HepG2 (cell line): ENCODE data around the gene PKP3. TPM values are rescaled to one million over a fixed set of nuclear protein-coding genes. Genes with fewer than 3 reads are reported as not detected.

Experiments used
- ARNT2 ChIP-seq: sonication (generic); formaldehyde crosslinking; IDR thresholded peaks from 2 replicates; pipeline ENCODE4 v1.8.0; 2022; ENCODE audit warnings: mild to moderate bottlenecking, low read depth, missing genetic modification reagents, moderate library complexity
- E2F1 ChIP-seq: sonication (generic); formaldehyde crosslinking; IDR thresholded peaks from 2 replicates; pipeline ENCODE4 v1.5.0; 2020; ENCODE audit warnings: missing genetic modification reagents
- HIC2 ChIP-seq: sonication (generic); formaldehyde crosslinking; IDR thresholded peaks from 2 replicates; pipeline ENCODE4 v1.9.0; 2022; ENCODE audit warnings: low read depth, missing genetic modification reagents
- NFKBIZ ChIP-seq: IDR thresholded peaks from 2 replicates; pipeline ENCODE4 v1.6.1; 2018; ENCODE audit warnings: missing genetic modification reagents, missing compliant biosample characterization
- NR2F2 ChIP-seq: IDR thresholded peaks from 2 replicates; pipeline ENCODE4 v1.6.1; 2012; ENCODE audit warnings: low read depth, inconsistent platforms, borderline replicate concordance
- RBM39 ChIP-seq: fragments of 200-400 bp; formaldehyde crosslinking; IDR thresholded peaks from one replicate; pipeline ENCODE4 v1.6.1; 2018; ENCODE audit warnings: antibody characterized with exemption, mild to moderate bottlenecking, low read depth, low read length; ENCODE audit not compliant: poor library complexity, severe bottlenecking
- SCMH1 ChIP-seq: sonication (generic); formaldehyde crosslinking; IDR thresholded peaks from 2 replicates; pipeline ENCODE4 v1.9.0; 2021; ENCODE audit warnings: missing genetic modification reagents, mild to moderate bottlenecking, borderline replicate concordance
- ZNF17 ChIP-seq: sonication (generic); formaldehyde crosslinking; IDR thresholded peaks from 2 replicates; pipeline ENCODE4 v1.5.0; 2020; ENCODE audit warnings: mild to moderate bottlenecking, missing genetic modification reagents
- ZNF264 ChIP-seq: sonication (generic); formaldehyde crosslinking; IDR thresholded peaks from 2 replicates; pipeline ENCODE4 v1.4.0; 2020; ENCODE audit warnings: missing genetic modification reagents
- ZNF317 ChIP-seq: sonication (generic); formaldehyde crosslinking; IDR thresholded peaks from 2 replicates; pipeline ENCODE4 v1.5.0; 2020; ENCODE audit warnings: mild to moderate bottlenecking, missing genetic modification reagents
- ZNF318 ChIP-seq: sonication (generic); formaldehyde crosslinking; IDR thresholded peaks from 2 replicates; pipeline ENCODE4 v1.4.0; 2020; ENCODE audit warnings: mild to moderate bottlenecking, missing genetic modification reagents
- ZNF333 ChIP-seq: sonication (generic); formaldehyde crosslinking; IDR thresholded peaks from 2 replicates; pipeline ENCODE4 v1.4.0; 2020; ENCODE audit warnings: mild to moderate bottlenecking, missing genetic modification reagents, borderline replicate concordance
- ZNF451 ChIP-seq: sonication (generic); formaldehyde crosslinking; IDR thresholded peaks from 2 replicates; pipeline ENCODE4 v1.5.0; 2020; ENCODE audit warnings: mild to moderate bottlenecking, missing genetic modification reagents
- ZNF605 ChIP-seq: sonication (generic); formaldehyde crosslinking; IDR thresholded peaks from 2 replicates; pipeline ENCODE4 v1.8.0; 2022; ENCODE audit warnings: mild to moderate bottlenecking, missing genetic modification reagents
- polyA plus RNA-seq, 8 experiments: library from polyadenylated mRNA; depleted of rRNA in 3 of 8; stranded (reverse) in 7 of 8; unstranded in 1 of 8; fragments of >200 nt; fragmentation: Illumina TruSeq in 4 of 8; extraction: Trizol in 4 of 8; gene quantifications; 2 replicates each; pipeline versions ENCODE4 v1.2.1 to v1.2.3, GENCODE V29; 2011 to 2016; ENCODE audit warnings: low read depth in 4 of 8, missing spikeins in 1 of 8, mixed read lengths in 1 of 8; ENCODE audit not compliant: insufficient read depth in 1 of 8
- total RNA-seq, 5 experiments: library from RNA; depleted of rRNA; stranded (reverse); fragments of >200 nt; fragmentation: Illumina TruSeq; extraction: Trizol; gene quantifications; 2 replicates each; pipeline ENCODE4 v1.2.3, GENCODE V29; 2016; ENCODE audit warnings: low read depth in 1 of 5
- TF ChIP-seq, protein P1 (sequence below): sonication (generic); formaldehyde crosslinking; IDR thresholded peaks from 2 replicates; pipeline ENCODE4 v1.8.0; 2022; ENCODE audit warnings: mild to moderate bottlenecking, missing genetic modification reagents; ENCODE audit not compliant: insufficient replicate concordance

Gene PKP3
- total and polyA plus RNA-seq, 2 of the 13 experiments (the other 11 are each of a cell fraction or from before 2014, with no cell fraction given), result 18.0 to 28.7 TPM

DNA sequence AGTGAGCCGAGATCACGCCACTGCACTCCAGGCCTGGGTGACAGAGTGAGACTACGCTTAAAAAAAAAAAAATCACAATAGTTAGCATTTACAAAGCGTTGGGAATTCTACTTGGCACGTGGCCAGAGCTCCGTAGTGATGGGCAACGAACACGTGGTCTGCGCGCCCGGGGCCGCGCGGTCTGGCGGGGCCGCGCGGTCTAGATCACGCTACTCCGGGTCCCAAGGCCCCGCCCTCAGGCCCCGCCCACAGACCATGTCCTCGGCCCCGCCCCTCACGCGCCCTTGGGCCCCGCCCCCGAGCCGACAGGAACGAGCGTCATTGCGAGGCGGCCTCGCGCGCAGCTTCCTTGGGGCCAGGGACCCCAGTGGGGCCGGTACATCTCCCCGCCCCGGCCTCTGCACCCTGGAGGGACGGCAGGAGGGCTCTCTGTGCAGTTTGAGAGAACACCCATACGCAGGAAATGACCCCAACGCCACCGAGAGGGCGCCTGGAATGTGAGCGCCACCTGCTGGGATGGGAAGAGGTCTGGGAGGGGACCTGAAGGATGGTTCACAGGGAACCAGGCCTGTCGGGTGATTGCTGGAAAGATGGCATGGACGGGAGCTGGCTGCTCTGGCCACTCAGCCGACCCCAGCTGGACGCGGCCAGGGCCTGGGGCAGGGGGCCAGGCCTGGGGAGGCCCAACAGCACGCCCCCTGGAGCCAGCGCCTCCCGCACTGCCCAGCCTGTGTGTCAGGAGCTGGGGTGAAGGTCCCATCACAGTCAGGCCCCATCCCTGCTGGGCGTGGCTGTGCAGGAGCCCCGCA, 54.1 kb downstream of the PKP3 start (continued):
- TF ChIP-seq, protein P1, sequence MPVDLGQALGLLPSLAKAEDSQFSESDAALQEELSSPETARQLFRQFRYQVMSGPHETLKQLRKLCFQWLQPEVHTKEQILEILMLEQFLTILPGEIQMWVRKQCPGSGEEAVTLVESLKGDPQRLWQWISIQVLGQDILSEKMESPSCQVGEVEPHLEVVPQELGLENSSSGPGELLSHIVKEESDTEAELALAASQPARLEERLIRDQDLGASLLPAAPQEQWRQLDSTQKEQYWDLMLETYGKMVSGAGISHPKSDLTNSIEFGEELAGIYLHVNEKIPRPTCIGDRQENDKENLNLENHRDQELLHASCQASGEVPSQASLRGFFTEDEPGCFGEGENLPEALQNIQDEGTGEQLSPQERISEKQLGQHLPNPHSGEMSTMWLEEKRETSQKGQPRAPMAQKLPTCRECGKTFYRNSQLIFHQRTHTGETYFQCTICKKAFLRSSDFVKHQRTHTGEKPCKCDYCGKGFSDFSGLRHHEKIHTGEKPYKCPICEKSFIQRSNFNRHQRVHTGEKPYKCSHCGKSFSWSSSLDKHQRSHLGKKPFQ (CRISPR knock-in tag), result peak; percentile 27
- TF ChIP-seq ZNF605 (CRISPR knock-in tag), result peak; percentile 82
- no peak for TF ChIP-seq ZNF333 (CRISPR knock-in tag)
- no peak for TF ChIP-seq ZNF17
- TF ChIP-seq E2F1 (CRISPR knock-in tag), result peak; percentile 43; the same call in 1 of the 2 replicates
- TF ChIP-seq ZNF317, result 0 out of 2 replicates have a peak, but pooled peaks have one; percentile 35
- TF ChIP-seq ZNF264 (CRISPR knock-in tag), result peak; percentile 33; the same call in 1 of the 2 replicates
- no peak for TF ChIP-seq NFKBIZ (CRISPR knock-in tag)
- peak; percentile 20 for TF ChIP-seq RBM39
- TF ChIP-seq ARNT2, result peak; percentile 90
- no peak; the same call in 1 of the 2 replicates for TF ChIP-seq ZNF451 (CRISPR knock-in tag)
- no peak for TF ChIP-seq SCMH1 (CRISPR knock-in tag)
- TF ChIP-seq NR2F2, result no peak
- TF ChIP-seq ZNF318 (CRISPR knock-in tag), result no peak; the same call in 1 of the 2 replicates
- TF ChIP-seq HIC2, result peak; percentile 55; the same call in 1 of the 2 replicates
